ENCODE data around the gene PPP1R37. TPM values are rescaled to one million over a fixed set of nuclear protein-coding genes. Genes with fewer than 3 reads are reported as not detected.

The PPP1R37 gene
- total and polyA plus RNA-seq, 2 donors (not counting 3 experiments of a cell fraction or from before 2014, with no cell fraction given): 16.2 to 27.1 TPM

DNA sequence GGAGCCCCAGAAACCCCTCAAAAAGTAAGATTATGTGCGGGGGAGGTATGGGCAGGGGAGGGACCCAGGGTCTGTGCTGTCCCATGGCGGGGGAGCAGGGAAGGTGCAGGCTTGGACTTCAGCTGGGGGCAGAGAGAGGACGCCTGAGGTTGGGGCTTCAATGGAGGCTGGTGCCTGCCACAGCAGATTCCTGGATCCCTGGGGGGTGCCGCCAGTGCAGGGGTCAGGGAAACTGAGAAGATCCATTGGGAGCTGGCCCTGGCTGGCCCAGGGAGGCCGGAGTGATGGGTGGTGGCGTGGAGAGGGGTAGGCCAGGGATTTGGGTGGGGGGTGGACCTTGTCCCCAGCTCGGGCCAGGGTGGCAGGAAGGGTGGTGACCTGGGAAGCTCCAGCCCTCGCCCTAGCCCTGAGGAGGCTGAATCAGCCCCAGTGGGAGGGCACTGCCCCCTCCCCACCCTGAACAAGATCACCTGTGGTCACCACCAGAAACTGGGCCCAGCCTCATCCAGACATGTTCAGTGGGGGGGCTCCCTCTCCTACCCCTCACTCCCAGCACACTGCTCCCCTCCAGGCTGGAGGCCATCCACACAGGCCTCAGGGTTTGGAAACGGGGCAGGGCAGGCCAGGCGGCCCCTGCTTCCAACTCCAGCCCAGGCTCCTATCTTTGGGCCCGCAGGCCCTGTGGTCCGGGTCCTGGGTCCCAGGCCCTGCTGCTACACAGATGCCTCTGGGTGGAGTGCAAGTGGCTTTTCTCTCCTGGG is 66.4 kb downstream of the PPP1R37 start:
- peaks cover 5% of the 10 kb centered on the region for H3K4me1 ChIP-seq (ENCODE audit: control insufficient read depth, extremely low read depth, insufficient read depth, low read length)
- no peaks in the 10 kb centered on the region for H3K9me1 ChIP-seq (replicated peaks; ENCODE audit: control insufficient read depth, extremely low read depth, insufficient read depth, low read length)
- H3K9ac ChIP-seq (replicated peaks; ENCODE audit: extremely low read depth, insufficient read depth, low read length): no peak overlapping the region
- FAIRE-seq (no peak), DNase-seq (ENCODE audit: low read depth, low spot score) (no peak)
- dilution Hi-C loops (cut with MboI; ENCODE audit: extremely low pct_ligation_motif_present, low sequenced_read_pairs) (no loop called here), intact Hi-C loops (cut with micrococcal nuclease) (no loop called here)
- POLR2A ChIA-PET: no interaction called here
- no peaks in the 10 kb centered on the region for H3K36me3 ChIP-seq (ENCODE audit: control insufficient read depth in 2 of 2, extremely low read depth in 1 of 2, insufficient read depth in 2 of 2, low read length in 2 of 2)
- CTCF ChIA-PET: no interaction called here
- no peaks in the 10 kb centered on the region for H4K20me1 ChIP-seq (replicated peaks; ENCODE audit: control insufficient read depth, extremely low read depth, insufficient read depth, low read length)
- no peak overlapping the region for H3K4me3 ChIP-seq (replicated peaks in 1 of 3; ENCODE audit: insufficient read depth in 1 of 3, low read depth in 1 of 3, low read length in 3 of 3)
- TF ChIP-seq FOS (IDR thresholded peaks at IDR 0.05; ENCODE audit: borderline replicate concordance, insufficient read depth, low read length): no peak
- TF ChIP-seq, protein P1, sequence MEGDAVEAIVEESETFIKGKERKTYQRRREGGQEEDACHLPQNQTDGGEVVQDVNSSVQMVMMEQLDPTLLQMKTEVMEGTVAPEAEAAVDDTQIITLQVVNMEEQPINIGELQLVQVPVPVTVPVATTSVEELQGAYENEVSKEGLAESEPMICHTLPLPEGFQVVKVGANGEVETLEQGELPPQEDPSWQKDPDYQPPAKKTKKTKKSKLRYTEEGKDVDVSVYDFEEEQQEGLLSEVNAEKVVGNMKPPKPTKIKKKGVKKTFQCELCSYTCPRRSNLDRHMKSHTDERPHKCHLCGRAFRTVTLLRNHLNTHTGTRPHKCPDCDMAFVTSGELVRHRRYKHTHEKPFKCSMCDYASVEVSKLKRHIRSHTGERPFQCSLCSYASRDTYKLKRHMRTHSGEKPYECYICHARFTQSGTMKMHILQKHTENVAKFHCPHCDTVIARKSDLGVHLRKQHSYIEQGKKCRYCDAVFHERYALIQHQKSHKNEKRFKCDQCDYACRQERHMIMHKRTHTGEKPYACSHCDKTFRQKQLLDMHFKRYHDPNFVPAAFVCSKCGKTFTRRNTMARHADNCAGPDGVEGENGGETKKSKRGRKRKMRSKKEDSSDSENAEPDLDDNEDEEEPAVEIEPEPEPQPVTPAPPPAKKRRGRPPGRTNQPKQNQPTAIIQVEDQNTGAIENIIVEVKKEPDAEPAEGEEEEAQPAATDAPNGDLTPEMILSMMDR (IDR thresholded peaks at IDR 0.05; ENCODE audit: extremely low read depth in 1 of 2, insufficient read depth in 1 of 2, low read depth in 1 of 2, low read length in 2 of 2): no peak
- TF ChIP-seq, protein P2, sequence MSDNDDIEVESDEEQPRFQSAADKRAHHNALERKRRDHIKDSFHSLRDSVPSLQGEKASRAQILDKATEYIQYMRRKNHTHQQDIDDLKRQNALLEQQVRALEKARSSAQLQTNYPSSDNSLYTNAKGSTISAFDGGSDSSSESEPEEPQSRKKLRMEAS (IDR thresholded peaks at IDR 0.05; ENCODE audit: insufficient read depth, insufficient read length): no peak
- no peak for TF ChIP-seq EZH2 (IDR thresholded peaks at IDR 0.05; ENCODE audit: borderline replicate concordance, low read depth, low read length, severe bottlenecking)
- TF ChIP-seq POLR2A (IDR thresholded peaks at IDR 0.05; ENCODE audit: low read depth, low read length): no peak
- no peak for TF ChIP-seq MYC (IDR thresholded peaks at IDR 0.05; ENCODE audit: low read depth, low read length)
- no peak for TF ChIP-seq JUN (IDR thresholded peaks at IDR 0.05; ENCODE audit: borderline replicate concordance, insufficient read depth, insufficient read length, low read depth)
- no peak for TF ChIP-seq POLR2AphosphoS5 (IDR thresholded peaks at IDR 0.05; ENCODE audit: insufficient read depth, low read depth, low read length)
- TF ChIP-seq GATA2 (IDR thresholded peaks at IDR 0.05; ENCODE audit: insufficient read depth, insufficient read length, low read depth, low read length): no peak
- no peak overlapping the region for H3K4me2 ChIP-seq (ENCODE audit: insufficient read depth, low read length)
- H3K9me3 ChIP-seq (replicated peaks; ENCODE audit: control insufficient read depth, insufficient read depth, low read length): no peaks in the 10 kb centered on the region
- no peak overlapping the region for H3K27ac ChIP-seq (ENCODE audit: insufficient read depth, low read depth, low read length)
- BruUV-seq (replicated peaks): no TSS peak
- no peak overlapping the region for H2AFZ ChIP-seq (ENCODE audit: low read depth, low read length)
- no peaks in the 10 kb centered on the region for H3K27me3 ChIP-seq (ENCODE audit: control insufficient read depth in 2 of 2, insufficient read depth in 2 of 2, low read length in 2 of 2)
- H3K79me2 ChIP-seq (ENCODE audit: control insufficient read depth, insufficient read depth, low read length): no peaks in the 10 kb centered on the region

All from endothelial cell of umbilical vein (primary cell).